Muscle of back (tissue), 3 donors: Measurements from ENCODE around the gene KRABD2.
A peak's percentile ranks its signal among the peaks of the same experiment; 100 is the strongest.
"Not testable (repeated sequence)": the region's sequence is repeated elsewhere in the genome, so short reads cannot be mapped to it uniquely, and the experiment has no call there.

Experiments
- DNase-seq, 3 donors: peaks; one replicate each; pipeline versions ENCODE4 v3.0.0 to v3.0.0-alpha.2; 2013

KRABD2 gene

DNA sequence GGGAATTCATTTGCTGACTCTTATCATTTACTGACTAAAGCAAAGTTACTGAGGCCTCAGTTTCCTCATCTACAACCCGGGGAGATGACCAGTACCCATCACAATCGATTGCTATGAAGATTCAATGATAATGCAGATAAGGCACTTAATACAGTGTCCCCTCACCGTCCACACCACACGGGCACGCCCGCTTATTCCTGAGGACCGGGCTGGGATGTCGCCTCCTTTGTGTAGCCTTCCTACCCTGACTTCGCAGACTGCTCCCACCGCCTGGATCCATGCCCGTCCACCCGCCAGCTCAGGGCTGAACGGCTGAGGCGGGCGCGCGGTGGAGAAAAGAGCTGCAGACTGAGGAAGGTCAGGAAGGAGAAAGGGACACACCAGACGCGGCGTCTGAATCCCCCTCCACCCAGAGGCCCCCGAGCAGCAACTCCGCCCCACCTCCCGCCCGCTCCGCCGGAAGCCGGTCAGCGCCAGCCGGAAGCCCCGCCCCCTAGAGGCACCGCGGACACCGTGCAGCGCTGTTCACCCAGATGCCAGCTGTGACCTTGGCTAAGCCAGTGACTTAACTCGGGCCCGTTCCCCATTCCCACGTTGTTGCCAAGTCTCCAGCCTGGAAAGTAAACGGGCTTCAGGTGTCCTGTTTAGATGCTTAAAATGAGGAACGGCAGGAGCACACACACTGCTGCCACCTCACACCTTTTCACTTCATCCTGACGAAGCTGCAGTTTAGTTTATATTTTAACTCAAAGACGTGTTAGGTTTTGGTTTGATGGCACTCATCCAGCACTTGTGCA is at the start of gene KRABD2:
Gene KRABD2 (minus strand): TSS at position 434 of the 797 bp plus-strand sequence.
- peak; percentile 83 to 96 (median 90) for DNase-seq

GRCh38 chr17:8421571-8421970 is 45.1 kb upstream of the KRABD2 start:
- no peak for DNase-seq

GRCh38 chr17:8420041-8420934 is 43.8 kb upstream of the KRABD2 start:
- DNase-seq = peak; percentile 18 to 59 (median 46)

DNA sequence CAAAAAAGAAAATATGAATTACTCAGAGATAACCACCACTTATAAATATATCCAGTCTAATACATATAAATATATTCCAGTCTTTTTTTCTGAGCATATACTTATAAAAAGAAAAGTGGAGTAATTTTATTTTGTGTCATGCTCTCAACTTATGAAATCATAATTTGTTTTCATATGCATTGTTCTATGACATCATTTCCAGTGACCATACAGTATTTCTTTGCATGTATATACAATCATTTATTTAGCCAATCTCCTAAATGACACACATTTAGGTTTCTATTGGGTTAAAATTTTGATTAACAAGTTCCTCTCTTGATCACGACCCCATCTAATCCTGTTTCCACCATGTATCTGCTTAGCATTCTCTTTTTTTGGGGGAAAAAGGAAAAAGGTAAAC is 42.8 kb upstream of the KRABD2 start:
- DNase-seq = no peak

DNA sequence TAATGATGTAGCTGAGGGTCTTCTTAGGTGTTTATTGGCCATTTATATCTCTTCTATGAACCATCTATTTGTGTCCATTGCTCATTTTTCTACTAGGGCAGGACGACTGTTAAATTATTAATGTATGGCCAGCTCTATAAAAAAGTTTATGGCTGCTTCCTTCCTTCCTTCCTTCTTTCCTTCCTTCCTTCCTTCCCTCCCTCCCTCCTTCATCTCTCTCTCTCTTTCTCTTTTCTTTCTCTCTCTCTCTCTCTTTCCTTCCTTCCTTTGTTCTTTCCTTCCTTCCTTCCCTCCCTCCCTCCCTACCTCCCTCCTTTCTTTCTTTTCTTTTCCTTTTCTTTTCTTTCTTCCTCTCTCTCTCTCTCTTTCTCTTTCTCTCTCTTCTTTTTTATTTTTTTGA is 42.0 kb upstream of the KRABD2 start:
- no peak for DNase-seq

DNA sequence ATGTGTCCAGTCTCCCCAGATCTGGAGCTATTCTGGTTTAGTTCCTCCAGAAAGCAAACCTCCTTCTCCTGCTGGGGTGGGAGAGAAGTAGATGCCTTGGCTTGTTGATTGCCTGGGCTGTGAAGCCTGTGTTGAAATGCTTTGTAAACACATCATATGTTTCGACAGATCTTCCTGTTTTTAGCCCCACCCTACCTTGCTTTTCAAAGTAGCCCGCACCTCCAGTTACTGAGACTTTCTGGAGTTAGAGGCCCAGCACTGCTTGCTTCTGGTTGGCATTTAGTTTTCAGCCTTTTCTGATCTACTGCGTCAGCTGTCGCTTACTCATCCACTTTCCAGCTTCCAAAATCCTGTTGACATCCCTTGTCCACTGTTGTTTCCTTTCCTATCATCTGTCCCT is 41.3 kb upstream of the KRABD2 start:
- no peak for DNase-seq

GRCh38 chr17:8413938-8414337 is 37.4 kb upstream of the KRABD2 start:
- no peak for DNase-seq

GRCh38 chr17:8413328-8413727 is 36.8 kb upstream of the KRABD2 start:
- no peak for DNase-seq

DNA sequence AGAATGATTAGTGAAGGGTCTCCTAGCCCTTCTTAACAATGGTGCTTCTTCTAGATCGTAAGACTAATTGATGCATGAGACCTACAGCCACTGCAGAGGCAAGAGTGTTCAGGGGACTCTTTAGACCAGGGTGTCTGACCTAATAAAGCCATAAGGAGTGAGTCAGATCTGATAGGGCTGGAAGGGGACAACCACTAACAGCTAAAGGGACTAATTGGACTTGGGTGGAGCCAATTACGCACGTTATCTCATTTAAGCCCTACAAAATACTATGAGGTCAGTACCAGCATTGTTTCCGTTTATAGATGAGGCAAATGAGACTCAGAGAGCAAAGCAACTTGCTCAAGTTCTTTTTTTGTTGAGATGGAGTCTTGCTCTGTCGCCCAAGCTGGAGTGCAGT is 35.6 kb upstream of the KRABD2 start:
- DNase-seq = no peak

GRCh38 chr17:8410883-8411238 is 34.4 kb upstream of the KRABD2 start:
- DNase-seq = no peak

DNA sequence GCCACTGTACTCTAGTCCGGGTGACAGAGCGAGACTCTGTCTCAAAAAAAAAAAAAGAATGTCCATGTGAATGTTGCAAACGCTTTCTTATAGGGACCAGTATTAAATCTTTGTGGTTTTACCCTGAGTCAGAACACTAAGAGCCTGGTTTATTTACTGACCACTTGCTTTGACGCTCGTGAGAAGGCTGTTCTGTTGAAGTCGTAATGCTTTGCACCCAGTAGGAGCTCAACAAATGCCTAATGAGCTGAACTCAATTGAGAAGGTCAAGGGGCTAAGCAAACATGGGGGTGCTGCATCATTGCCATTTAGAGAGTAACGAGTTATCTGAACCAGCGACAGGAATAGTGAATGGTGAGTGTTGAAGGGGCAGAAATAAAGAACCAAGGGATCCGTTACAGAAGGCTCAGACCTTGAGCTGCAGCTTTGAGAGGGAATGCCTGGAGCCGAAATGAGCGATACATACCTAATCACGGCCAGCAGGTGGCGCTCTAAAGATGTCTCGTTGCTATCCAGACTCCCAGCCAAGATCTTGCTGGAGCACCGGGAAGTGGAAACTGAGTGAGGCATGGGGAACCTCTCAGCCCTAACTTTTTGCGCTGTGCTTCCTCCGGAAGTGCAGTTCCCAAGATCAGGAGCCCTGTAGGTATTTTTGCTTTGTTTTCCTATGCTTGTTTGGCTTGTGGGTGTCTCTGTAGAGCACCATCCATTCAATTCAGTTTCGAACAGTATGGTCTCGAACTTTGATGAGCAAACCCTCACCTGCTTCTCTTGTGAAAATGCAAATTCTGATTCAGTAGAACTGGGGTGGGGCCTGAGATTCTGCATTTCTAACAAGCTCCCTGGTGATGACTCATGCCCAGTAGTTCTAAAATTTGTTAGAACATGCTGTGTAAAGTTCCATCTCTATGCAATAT is 33.7 kb upstream of the KRABD2 start:
- peak; percentile 87 to 94 (median 93) for DNase-seq

DNA sequence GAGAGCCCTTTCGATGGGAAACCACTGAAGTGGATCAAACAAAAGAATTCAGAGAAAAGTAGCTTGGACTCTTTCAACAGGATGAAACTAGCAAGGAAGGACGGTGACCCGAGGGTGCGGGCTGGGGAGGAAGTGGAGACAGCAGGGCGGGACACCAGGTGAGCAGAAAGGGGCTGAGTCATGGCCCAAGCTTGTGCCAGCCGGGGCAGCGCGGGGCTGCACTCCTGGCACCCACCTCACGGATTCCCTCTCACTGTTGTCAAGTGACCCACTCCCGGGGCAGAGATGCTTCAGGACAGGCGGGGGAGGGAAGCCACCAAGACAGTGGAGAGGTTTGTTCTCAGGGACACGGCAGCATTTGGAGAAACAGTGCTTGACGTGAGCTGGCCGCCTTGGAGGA is 31.9 kb upstream of the KRABD2 start:
- DNase-seq = no peak

DNA sequence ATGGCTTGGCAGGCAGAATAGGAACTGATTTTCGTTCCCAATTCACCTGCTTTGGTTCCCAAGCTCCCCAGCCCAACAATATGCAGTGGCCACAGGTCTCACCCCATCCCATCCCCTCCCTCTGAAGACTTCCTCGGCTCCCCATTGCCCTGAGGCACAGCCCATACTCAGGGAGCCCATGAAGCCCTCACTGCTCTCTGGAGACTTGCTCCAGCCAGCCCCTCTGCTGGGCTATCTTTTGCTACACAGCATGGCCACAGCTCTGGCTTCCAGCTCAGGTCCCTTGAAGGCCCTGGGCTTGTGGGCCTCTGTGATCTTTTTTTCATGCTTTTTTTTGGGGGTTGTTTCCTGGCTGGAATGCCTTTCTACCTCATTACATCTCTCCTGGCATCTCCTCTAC is 29.7 kb upstream of the KRABD2 start:
- DNase-seq = no peak

DNA sequence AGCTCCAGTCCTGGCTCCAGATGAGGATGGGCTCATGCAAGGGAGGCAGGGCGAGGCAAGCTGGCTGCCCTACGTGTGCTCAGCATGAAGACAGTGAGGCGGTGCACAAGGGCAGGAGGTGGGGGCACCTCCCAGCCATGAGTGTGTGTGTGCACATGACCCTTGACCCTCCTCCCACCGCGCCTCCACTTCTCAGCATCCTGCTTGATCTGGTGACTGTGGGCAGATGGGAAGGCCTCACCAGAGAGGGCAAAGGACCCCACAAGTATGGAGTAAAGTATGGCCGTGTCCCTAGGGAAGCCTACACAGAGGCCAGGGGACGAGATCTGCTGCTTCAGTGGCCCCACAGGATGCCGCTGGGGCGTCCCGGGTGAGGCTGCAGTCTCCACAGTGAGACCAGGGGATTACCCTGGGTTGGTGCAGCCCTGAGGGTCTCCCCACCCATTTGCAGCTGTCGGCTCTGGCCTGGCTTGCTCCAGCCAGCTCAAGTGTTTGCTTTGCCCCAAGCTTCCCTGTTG is 29.1 kb upstream of the KRABD2 start:
- DNase-seq = no peak

DNA sequence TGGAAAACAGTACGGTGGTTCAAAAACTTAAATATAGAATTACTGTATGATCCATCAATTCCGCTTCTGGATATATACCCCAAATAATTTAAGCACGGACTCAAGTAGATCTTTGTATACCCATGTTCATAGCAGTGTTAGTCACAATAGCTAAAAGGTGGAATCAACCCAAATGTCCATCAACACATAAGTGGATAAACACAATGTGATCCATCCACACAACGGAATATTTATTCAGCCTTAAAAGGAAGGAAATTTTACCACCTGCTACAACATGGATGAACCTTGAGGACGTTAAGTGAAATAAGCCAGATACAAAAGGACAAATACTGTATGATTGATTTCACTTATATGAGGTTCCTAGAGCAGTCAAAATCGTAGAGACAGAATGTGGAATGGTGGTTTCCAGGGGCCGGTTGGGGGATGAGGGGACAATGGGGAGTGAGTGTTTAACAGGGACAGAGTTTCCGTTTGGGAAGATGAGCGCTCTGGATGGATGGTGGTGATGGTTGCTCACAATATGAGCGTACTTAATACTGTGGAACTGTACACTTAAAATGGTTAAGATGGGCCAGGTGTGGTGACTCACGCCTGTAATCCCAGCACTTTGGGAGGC is 26.5 kb upstream of the KRABD2 start:
- DNase-seq = no peak

GRCh38 chr17:8401107-8401506 is 24.6 kb upstream of the KRABD2 start:
- no peak for DNase-seq

- no peak for DNase-seq
Observed at GRCh38 chr17:8398980-8399379, 22.5 kb upstream of the KRABD2 start.

GRCh38 chr17:8397636-8398035 is 21.1 kb upstream of the KRABD2 start, which contains the start of gene RNF222:
RNF222 (minus strand) TSS chr17:8397827; CDS start chr17:8393461, 4,366 bp downstream.
- no peak for DNase-seq

- not testable (repeated sequence) for DNase-seq
Observed at GRCh38 chr17:8394497-8394896, 18.0 kb upstream of the KRABD2 start.

GRCh38 chr17:8393470-8394231 is 17.1 kb upstream of the KRABD2 start:
- no peak for DNase-seq
